WTC11 (cell line): ENCODE results near the gene PKIG. TPM values are rescaled to one million over a fixed set of nuclear protein-coding genes. Genes with fewer than 3 reads are reported as not detected.

Experiments
- ATAC-seq: fragments of 200-7000 bp; cut with Tn5 transposase; 2 replicates; pipeline ENCODE4 v1.10.0; 2021; ENCODE audit warnings: mild to moderate bottlenecking, moderate library complexity
- CTCF ChIA-PET: fragments of 300-600 bp; sonication (Branson Sonifier 250); formaldehyde crosslinking; loops from one replicate; lab custom pipeline; 2021; ENCODE audit warnings: antibody characterized with exemption; lab: Charles Lee
- POLR2A ChIA-PET: fragments of 350-600 bp; sonication (Branson Sonifier 250); formaldehyde crosslinking; loops from one replicate; lab custom pipeline; 2021; ENCODE audit warnings: antibody characterized with exemption; lab: Charles Lee
- DNase-seq: peaks from one replicate; pipeline ENCODE4 v3.0.0; 2021; ENCODE audit warnings: low spot score
- H3K27ac Mint-ChIP-seq: 2 replicates; pipeline ENCODE4 v1.8.0; 2021; ENCODE audit warnings: mixed read lengths
- H3K27me3 Mint-ChIP-seq: 2 replicates; pipeline ENCODE4 v1.8.0; 2021; ENCODE audit warnings: low read depth, mild to moderate bottlenecking, moderate library complexity, mixed read lengths
- H3K36me3 Mint-ChIP-seq: 2 replicates; pipeline ENCODE4 v1.8.0; 2021; ENCODE audit warnings: mixed read lengths
- H3K4me1 Mint-ChIP-seq: 2 replicates; pipeline ENCODE4 v1.8.0; 2022; ENCODE audit warnings: mixed read lengths
- H3K4me3 Mint-ChIP-seq: 2 replicates; pipeline ENCODE4 v1.8.0; 2021; ENCODE audit warnings: mild to moderate bottlenecking, moderate library complexity, mixed read lengths
- H3K9me3 Mint-ChIP-seq: 2 replicates; pipeline ENCODE4 v1.8.0; 2021; ENCODE audit warnings: mixed read lengths
- AFF4 ChIP-seq: sonication (generic); formaldehyde crosslinking; IDR thresholded peaks from 2 replicates; pipeline ENCODE4 v1.8.1; 2023; ENCODE audit warnings: mild to moderate bottlenecking, missing genetic modification reagents, borderline replicate concordance
- AR ChIP-seq: fragments of 250-450 bp; sonication (Bioruptor Pico); IDR thresholded peaks from 2 replicates; pipeline ENCODE4 v1.9.0; 2021; ENCODE audit warnings: mild to moderate bottlenecking
- E2F5 ChIP-seq: sonication (generic); formaldehyde crosslinking; IDR thresholded peaks from 2 replicates; pipeline ENCODE4 v1.8.1; 2022; ENCODE audit warnings: mild to moderate bottlenecking, moderate library complexity, missing genetic modification reagents
- ETV6 ChIP-seq: sonication (generic); formaldehyde crosslinking; IDR thresholded peaks from 2 replicates; pipeline ENCODE4 v1.8.1; 2022; ENCODE audit warnings: mild to moderate bottlenecking, missing genetic modification reagents
- FOXJ3 ChIP-seq: sonication (generic); formaldehyde crosslinking; IDR thresholded peaks from 2 replicates; pipeline ENCODE4 v1.9.0; 2021; ENCODE audit warnings: missing genetic modification reagents, mild to moderate bottlenecking, borderline replicate concordance
- FOXP1 ChIP-seq: sonication (generic); formaldehyde crosslinking; IDR thresholded peaks from 2 replicates; pipeline ENCODE4 v1.8.0; 2022; ENCODE audit warnings: missing genetic modification reagents, mild to moderate bottlenecking, moderate library complexity, borderline replicate concordance
- GTF2I ChIP-seq: fragments of 250-450 bp; sonication (Bioruptor Pico); conservative IDR thresholded peaks from 2 replicates; pipeline ENCODE4 v1.4.0; 2021; ENCODE audit warnings: mild to moderate bottlenecking
- HMGA2 ChIP-seq: fragments of 250-450 bp; sonication (Bioruptor Pico); IDR thresholded peaks from 2 replicates; pipeline ENCODE4 v1.4.0; 2021; ENCODE audit warnings: mild to moderate bottlenecking, moderate library complexity
- MAX ChIP-seq: sonication (generic); formaldehyde crosslinking; IDR thresholded peaks from 2 replicates; pipeline ENCODE4 v1.8.0; 2022; ENCODE audit warnings: mild to moderate bottlenecking, missing genetic modification reagents
- MYBL2 ChIP-seq: sonication (generic); formaldehyde crosslinking; IDR thresholded peaks from 2 replicates; pipeline ENCODE4 v1.8.1; 2023; ENCODE audit warnings: mild to moderate bottlenecking, moderate library complexity, missing genetic modification reagents
- NFATC4 ChIP-seq: fragments of 250-450 bp; sonication (Bioruptor Pico); IDR thresholded peaks from 2 replicates; pipeline ENCODE4 v1.9.0; 2021; ENCODE audit warnings: mild to moderate bottlenecking
- NR2C2 ChIP-seq: sonication (generic); formaldehyde crosslinking; IDR thresholded peaks from 2 replicates; pipeline ENCODE4 v1.8.0; 2022; ENCODE audit warnings: mild to moderate bottlenecking, missing genetic modification reagents
- SOX15 ChIP-seq: fragments of 250-450 bp; sonication (Bioruptor Pico); IDR thresholded peaks from 2 replicates; pipeline ENCODE4 v1.9.0; 2021; ENCODE audit warnings: mild to moderate bottlenecking
- STAT6 ChIP-seq: sonication (generic); formaldehyde crosslinking; conservative IDR thresholded peaks from 2 replicates; pipeline ENCODE4 v1.8.1; 2023; ENCODE audit warnings: mild to moderate bottlenecking, low read depth, missing genetic modification reagents, moderate library complexity
- TCF7 ChIP-seq: sonication (generic); formaldehyde crosslinking; IDR thresholded peaks from 2 replicates; pipeline ENCODE4 v1.8.0; 2022; ENCODE audit warnings: mild to moderate bottlenecking, low read depth, missing genetic modification reagents, moderate library complexity
- ZBTB21 ChIP-seq: sonication (generic); formaldehyde crosslinking; IDR thresholded peaks from 2 replicates; pipeline ENCODE4 v1.8.1; 2023; ENCODE audit warnings: mild to moderate bottlenecking, missing genetic modification reagents, borderline replicate concordance
- ZNF263 ChIP-seq: sonication (generic); formaldehyde crosslinking; IDR thresholded peaks from 2 replicates; pipeline ENCODE4 v1.8.1; 2022; ENCODE audit warnings: low read depth, mild to moderate bottlenecking, moderate library complexity, missing genetic modification reagents
- ZNF281 ChIP-seq: sonication (generic); formaldehyde crosslinking; IDR thresholded peaks from 2 replicates; pipeline ENCODE4 v1.8.0; 2023; ENCODE audit warnings: mild to moderate bottlenecking, missing genetic modification reagents
- ZNF416 ChIP-seq: fragments of 250-450 bp; sonication (Bioruptor Pico); IDR thresholded peaks from 2 replicates; pipeline ENCODE4 v1.9.0; 2021; ENCODE audit warnings: mild to moderate bottlenecking, inconsistent platforms
- ZNF423 ChIP-seq: fragments of 250-450 bp; sonication (Bioruptor Pico); IDR thresholded peaks from 2 replicates; pipeline ENCODE4 v2.1.2; 2022; ENCODE audit warnings: mild to moderate bottlenecking, moderate library complexity
- ZNF512 ChIP-seq: sonication (generic); formaldehyde crosslinking; IDR thresholded peaks from 2 replicates; pipeline ENCODE4 v1.8.1; 2022; ENCODE audit warnings: missing genetic modification reagents, borderline replicate concordance
- total RNA-seq: library from RNA; stranded (reverse); gene quantifications from 3 replicates; pipeline ENCODE4 v1.2.3, GENCODE V29; 2021

The PKIG gene
- total RNA-seq, 1 experiment from 2014 or later, result 22.7 TPM

- TF ChIP-seq SOX15, result no peak
- no peak for TF ChIP-seq GTF2I
- TF ChIP-seq NFATC4 (CRISPR knock-in tag), result no peak
- no peak for TF ChIP-seq ETV6
- TF ChIP-seq ZBTB21 (CRISPR knock-in tag), result no peak
- no peak for TF ChIP-seq ZNF281
- no peak for TF ChIP-seq MYBL2
- TF ChIP-seq ZNF263, result no peak
- TF ChIP-seq ZNF416 (CRISPR knock-in tag), result no peak
- TF ChIP-seq HMGA2 (CRISPR knock-in tag), result no peak
- no peak for TF ChIP-seq FOXP1 (CRISPR knock-in tag)
- no peak for TF ChIP-seq ZNF512 (CRISPR knock-in tag)
- TF ChIP-seq AR (CRISPR knock-in tag), result no peak
- TF ChIP-seq, all 79 proteins: peak for 0
Measured at GRCh38 chr20:44566811-44567210, 15.6 kb upstream of the PKIG start (continued).

- ChIA-PET POLR2A (no interaction called here), CTCF (no interaction called here)
- Mint-ChIP-seq H3K4me3 (no peak overlapping the region), H3K27me3 (no peaks in the 10 kb centered on the region), H3K4me1 (no peaks in the 10 kb centered on the region), H3K36me3 (no peaks in the 10 kb centered on the region), H3K27ac (no peak overlapping the region), H3K9me3 (no peaks in the 10 kb centered on the region)
- no peak for DNase-seq
- ATAC-seq, result no peak
- TF ChIP-seq ZNF423 (CRISPR knock-in tag) (no peak), ZBTB21 (CRISPR knock-in tag) (no peak), FOXJ3 (CRISPR knock-in tag) (no peak), NR2C2 (CRISPR knock-in tag) (no peak), AFF4 (CRISPR knock-in tag) (no peak), MAX (no peak), ETV6 (no peak), STAT6 (CRISPR knock-in tag) (no peak), TCF7 (CRISPR knock-in tag) (no peak), E2F5 (CRISPR knock-in tag) (no peak)
Measured at GRCh38 chr20:44570367-44570766, 12.0 kb upstream of the PKIG start.
